Mesenchymal stem cell (in vitro differentiated cells and primary cell): Measurements from ENCODE around the gene CHTF8. TPM values are rescaled to one million over a fixed set of nuclear protein-coding genes. Genes with fewer than 3 reads are reported as not detected.

Experiments
- DNase-seq: peaks from one replicate; pipeline ENCODE4 v3.0.0-alpha.2; 2013
- H2AFZ ChIP-seq: one replicate; pipeline ENCODE4 v1.6.1; 2013; ENCODE audit warnings: low read depth, mild to moderate bottlenecking, control low read depth, inconsistent platforms, low read length, moderate library complexity
- H2AK5ac ChIP-seq: 2 replicates; pipeline ENCODE4 v1.6.1; 2013; ENCODE audit warnings: low read length, moderate library complexity, mild to moderate bottlenecking, inconsistent platforms; ENCODE audit not compliant: severe bottlenecking
- H2BK120ac ChIP-seq: one replicate; pipeline ENCODE4 v1.6.1; 2013; ENCODE audit warnings: low read depth, mild to moderate bottlenecking, inconsistent platforms, low read length, moderate library complexity
- H2BK12ac ChIP-seq, 2 experiments: one replicate each; pipeline ENCODE4 v1.6.1; 2013; ENCODE audit warnings: inconsistent platforms in 2 of 2, low read length in 2 of 2, mild to moderate bottlenecking in 2 of 2, moderate library complexity in 2 of 2, control low read depth in 1 of 2
- H2BK15ac ChIP-seq: one replicate; pipeline ENCODE4 v1.6.1; 2013; ENCODE audit warnings: mild to moderate bottlenecking, low read depth, inconsistent platforms; ENCODE audit not compliant: poor library complexity, severe bottlenecking
- H2BK5ac ChIP-seq: 2 replicates; pipeline ENCODE4 v1.6.1; 2013; ENCODE audit warnings: low read depth, mild to moderate bottlenecking, low read length, control low read depth, inconsistent platforms; ENCODE audit not compliant: poor library complexity, severe bottlenecking
- H3K14ac ChIP-seq, 2 experiments: one replicate each; pipeline ENCODE4 v1.6.1; 2013; ENCODE audit warnings: inconsistent platforms in 2 of 2, low read length in 2 of 2, control low read depth in 1 of 2, mild to moderate bottlenecking in 1 of 2, moderate library complexity in 1 of 2
- H3K18ac ChIP-seq, 2 experiments: one replicate each; pipeline ENCODE4 v1.6.1; 2013; ENCODE audit warnings: inconsistent platforms in 2 of 2, low read length in 2 of 2, control low read depth in 1 of 2, low read depth in 1 of 2, mild to moderate bottlenecking in 1 of 2
- H3K23ac ChIP-seq, 2 experiments: one replicate each; pipeline ENCODE4 v1.6.1; 2013; ENCODE audit warnings: inconsistent platforms in 2 of 2, low read length in 2 of 2, mild to moderate bottlenecking in 2 of 2, moderate library complexity in 2 of 2, control low read depth in 1 of 2
- H3K27ac ChIP-seq: 2 replicates; pipeline ENCODE4 v1.5.1; 2013; ENCODE audit warnings: mild to moderate bottlenecking, moderate library complexity, low read length, control low read depth, inconsistent platforms; ENCODE audit not compliant: poor library complexity, severe bottlenecking
- H3K27me3 ChIP-seq, 2 experiments: 2 replicates each; pipeline versions ENCODE4 v1.6.1 to v1.7.0; 2013; ENCODE audit warnings: low read length in 2 of 2, mild to moderate bottlenecking in 2 of 2, moderate library complexity in 2 of 2, control low read depth in 1 of 2, inconsistent platforms in 1 of 2; ENCODE audit not compliant: control insufficient read depth in 1 of 2, insufficient read depth in 1 of 2
- H3K36me3 ChIP-seq, 2 experiments: 2 replicates each; pipeline versions ENCODE4 v1.6.1 to v1.7.0; 2013; ENCODE audit warnings: low read length in 2 of 2, control low read depth in 1 of 2, inconsistent platforms in 1 of 2, low read depth in 1 of 2, mild to moderate bottlenecking in 1 of 2; ENCODE audit not compliant: insufficient read depth in 2 of 2, control insufficient read depth in 1 of 2
- H3K4ac ChIP-seq, 2 experiments: one replicate each; pipeline ENCODE4 v1.6.1; 2013; ENCODE audit warnings: inconsistent platforms in 2 of 2, low read length in 2 of 2, mild to moderate bottlenecking in 2 of 2, moderate library complexity in 2 of 2, control low read depth in 1 of 2, low read depth in 1 of 2
- H3K4me1 ChIP-seq: 2 replicates; pipeline ENCODE4 v1.6.1; 2013; ENCODE audit warnings: low read depth, low read length, control low read depth; ENCODE audit not compliant: control insufficient read depth, insufficient read depth
- H3K4me2 ChIP-seq: 2 replicates; pipeline ENCODE4 v1.6.1; 2013; ENCODE audit warnings: low read length, mild to moderate bottlenecking, inconsistent platforms; ENCODE audit not compliant: poor library complexity, severe bottlenecking
- H3K4me3 ChIP-seq, 2 experiments: 2 replicates each; pipeline versions ENCODE4 v1.5.1 to v1.7.0; 2013; ENCODE audit warnings: low read length in 2 of 2, mild to moderate bottlenecking in 2 of 2, control low read depth in 1 of 2, low read depth in 1 of 2; ENCODE audit not compliant: insufficient read depth in 1 of 2
- H3K79me1 ChIP-seq: replicated peaks from 2 replicates; pipeline ENCODE4 v1.6.1; 2013; ENCODE audit warnings: mild to moderate bottlenecking, control low read depth, low read length, inconsistent platforms; ENCODE audit not compliant: poor library complexity, severe bottlenecking
- H3K9ac ChIP-seq: 2 replicates; pipeline ENCODE4 v1.7.0; 2013; ENCODE audit warnings: mild to moderate bottlenecking, low read length, moderate library complexity
- H3K9me3 ChIP-seq: 2 replicates; pipeline ENCODE4 v1.7.0; 2013; ENCODE audit warnings: mild to moderate bottlenecking, low read length; ENCODE audit not compliant: control insufficient read depth
- H4K8ac ChIP-seq: one replicate; pipeline ENCODE4 v1.6.1; 2013; ENCODE audit warnings: inconsistent platforms, mild to moderate bottlenecking, low read length, moderate library complexity
- H4K91ac ChIP-seq: one replicate; pipeline ENCODE4 v1.6.1; 2013; ENCODE audit warnings: mild to moderate bottlenecking, low read length, inconsistent platforms
- WGBS: methylation state at CpG from one replicate; pipeline ENCODE4 v1.1.7; 2013; ENCODE audit warnings: mixed read lengths; 5-methylcytosine and 5-hydroxymethylcytosine counted together
- polyA plus RNA-seq, 2 experiments: library from polyadenylated mRNA; stranded (reverse); fragments of 200-250 nt; gene quantifications; one replicate each; pipeline ENCODE4 v1.2.3, GENCODE V29; 2013

Gene CHTF8, protein sequence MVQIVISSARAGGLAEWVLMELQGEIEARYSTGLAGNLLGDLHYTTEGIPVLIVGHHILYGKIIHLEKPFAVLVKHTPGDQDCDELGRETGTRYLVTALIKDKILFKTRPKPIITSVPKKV
- polyA plus RNA-seq (2013, experiment 1 of 2) = 68.6 TPM
- polyA plus RNA-seq (2013, experiment 2 of 2) = 67.4 TPM

DNA sequence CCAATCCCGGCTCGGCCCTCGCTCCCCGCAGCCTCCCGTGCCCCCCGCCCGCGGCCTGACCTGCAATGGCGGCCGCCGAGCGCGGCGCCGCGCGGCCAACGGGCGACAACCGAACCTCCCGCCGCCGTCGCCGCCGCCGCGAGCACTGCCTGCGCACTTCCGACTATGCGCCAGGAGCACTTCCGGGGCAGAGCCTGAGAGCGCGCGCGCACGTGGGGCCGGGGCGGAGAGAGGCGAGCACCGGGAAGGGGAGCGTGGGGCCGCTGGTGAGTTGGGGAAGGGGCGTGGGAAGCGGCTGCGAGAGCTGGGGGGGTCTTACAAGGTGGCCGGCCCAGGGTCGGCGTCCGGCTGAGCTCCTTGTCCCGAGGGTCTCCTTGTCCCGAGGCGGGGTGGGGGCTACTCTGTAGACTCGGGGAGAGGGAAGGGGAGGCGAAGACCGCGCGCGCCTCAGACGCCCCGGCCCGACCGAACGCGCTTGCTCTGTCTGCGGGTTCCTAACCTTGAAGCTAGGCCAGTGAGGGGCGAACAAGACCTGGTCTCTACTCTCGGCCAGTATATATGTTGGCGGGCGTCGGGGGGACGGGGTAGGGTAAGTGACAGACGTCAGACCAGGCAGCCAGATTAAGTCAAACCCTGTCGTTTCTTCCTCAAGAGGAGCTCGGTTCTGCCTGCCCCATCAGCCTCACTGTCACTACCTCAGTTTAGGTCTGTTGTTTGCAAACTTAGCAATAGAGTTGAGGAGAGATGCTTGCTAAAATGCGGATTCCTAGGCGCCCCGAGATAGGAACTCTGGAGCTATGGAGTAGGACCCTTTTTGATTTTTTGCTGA lies at the start of gene CHTF8, which contains the start of gene UTP4:
Gene CHTF8 (minus strand): TSS at position 165 of the 829 bp plus-strand sequence. CDS start 11,130 bp downstream, outside the sequence.
Gene UTP4 (plus strand): TSS at position 226 of the 829 bp plus-strand sequence. CDS start 811 bp downstream, outside the sequence.
- Histone ChIP-seq H4K8ac (peak within 1 kb of the TSS; percentile 100), H2AFZ (peak within 1 kb of the TSS; percentile 95), H3K4me2 (peak within 1 kb of the TSS; percentile 99), H2BK5ac (peak within 1 kb of the TSS; percentile 96), H3K23ac (peak within 1 kb of the TSS in 1 of 2 experiments; percentile 100), H3K79me1 (peaks cover under 1% of the 10 kb centered on the region), H2AK5ac (peak within 1 kb of the TSS; percentile 99), H3K27me3 (no peaks in the 10 kb centered on the region), H3K9ac (peak within 1 kb of the TSS; percentile 99), H3K18ac (peak within 1 kb of the TSS; percentile 100), H2BK120ac (peak within 1 kb of the TSS; percentile 100), H2BK15ac (peak within 1 kb of the TSS; percentile 97), H3K9me3 (no peaks in the 10 kb centered on the region), H3K4ac (peak within 1 kb of the TSS; percentile 94 to 97), H3K14ac (peak within 1 kb of the TSS; percentile 97 to 99), H3K4me1 (peaks cover 2% of the 10 kb centered on the region), H4K91ac (peak within 1 kb of the TSS; percentile 100), H3K27ac (peak within 1 kb of the TSS; percentile 98), H3K4me3 (peak within 1 kb of the TSS; percentile 99), H3K36me3 (peaks cover 5 to 32% of the 10 kb centered on the region in 2 experiments), H2BK12ac (peak within 1 kb of the TSS in 1 of 2 experiments; percentile 54)
- peak; percentile 87 for DNase-seq
- WGBS = 1% methylated on average over 74 of the region's 78 CpGs

- H3K4me1 ChIP-seq = peaks cover 16% of the 10 kb centered on the region
- no peak overlapping the region for H2BK5ac ChIP-seq
- H3K27ac ChIP-seq = no peak overlapping the region
- H4K8ac ChIP-seq = no peak overlapping the region
- peaks cover 3% of the 10 kb centered on the region for H3K79me1 ChIP-seq
- H2AFZ ChIP-seq = no peak overlapping the region
- H2AK5ac ChIP-seq = no peak overlapping the region
- H3K23ac ChIP-seq = no peak overlapping the region
- no peak overlapping the region for H3K14ac ChIP-seq
- H2BK15ac ChIP-seq = no peak overlapping the region
- H3K4ac ChIP-seq = no peak overlapping the region
- H3K36me3 ChIP-seq = no peaks in the 10 kb centered on the region
- peak overlapping the region in 1 of 2 experiments; percentile 42 for H2BK12ac ChIP-seq
- no peak overlapping the region for H2BK120ac ChIP-seq
- H3K4me3 ChIP-seq = no peak overlapping the region
- no peaks in the 10 kb centered on the region for H3K9me3 ChIP-seq
- H3K27me3 ChIP-seq = no peaks in the 10 kb centered on the region
- peak overlapping the region; percentile 28 for H3K9ac ChIP-seq
- no peak overlapping the region for H4K91ac ChIP-seq
- peak overlapping the region in 1 of 2 experiments; percentile 73 for H3K18ac ChIP-seq
- no peak for DNase-seq
- no peak overlapping the region for H3K4me2 ChIP-seq
Measured at GRCh38 chr16:69180011-69180338, 47.6 kb upstream of the CHTF8 start.

DNA sequence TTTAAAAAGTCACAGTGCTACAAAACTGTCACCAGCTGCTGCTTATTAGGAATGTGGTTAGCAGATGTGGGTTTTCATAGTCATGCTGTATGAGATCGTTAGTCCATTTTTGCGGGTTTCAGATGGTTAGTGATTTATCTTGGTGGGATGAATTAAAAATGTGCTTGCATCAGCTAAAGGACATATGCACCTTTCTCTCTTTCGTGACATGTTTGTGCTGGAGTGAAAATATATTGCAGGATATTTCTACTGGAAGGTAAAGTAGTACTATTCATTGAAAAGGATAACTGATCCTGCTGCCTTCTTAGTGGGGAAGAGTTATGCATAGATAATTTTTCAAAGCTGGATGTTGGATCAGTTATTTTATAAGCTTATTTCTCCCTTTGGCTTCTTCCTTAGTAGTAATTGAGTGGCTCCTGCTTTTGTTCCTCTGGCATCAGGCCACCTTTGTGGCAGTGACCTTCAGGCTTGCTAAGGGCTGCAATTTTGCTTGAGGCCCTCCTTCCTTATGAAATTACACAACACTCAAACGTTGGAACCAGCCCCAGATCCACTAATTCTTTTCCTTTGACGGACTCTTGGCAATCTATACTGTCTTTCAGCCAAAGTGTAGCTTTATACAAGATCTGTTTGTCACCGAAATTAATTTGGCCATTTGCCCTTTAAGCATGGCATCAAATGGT lies 47.1 kb upstream of the CHTF8 start:
- Histone ChIP-seq H3K4me1 (peaks cover 16% of the 10 kb centered on the region), H3K36me3 (peaks cover 0 to 4% of the 10 kb centered on the region in 2 experiments), H2AK5ac (peak overlapping the region; percentile 13), H3K4ac (no peak overlapping the region), H4K91ac (no peak overlapping the region), H3K23ac (no peak overlapping the region), H3K4me2 (no peak overlapping the region), H3K4me3 (peak overlapping the region in 1 of 2 experiments; percentile 15), H3K9me3 (no peaks in the 10 kb centered on the region), H3K27me3 (no peaks in the 10 kb centered on the region), H3K9ac (peak overlapping the region; percentile 28), H2BK12ac (no peak overlapping the region), H3K79me1 (peaks cover 3% of the 10 kb centered on the region), H2AFZ (no peak overlapping the region), H3K18ac (no peak overlapping the region), H3K14ac (no peak overlapping the region), H2BK15ac (no peak overlapping the region), H2BK120ac (no peak overlapping the region), H3K27ac (peak overlapping the region; percentile 47), H2BK5ac (no peak overlapping the region), H4K8ac (no peak overlapping the region)
- WGBS = 72% methylated on average over 6 of the region's 6 CpGs
- peak; percentile 62 for DNase-seq
